ENCODE measurements around the gene SMIM35.

DNA sequence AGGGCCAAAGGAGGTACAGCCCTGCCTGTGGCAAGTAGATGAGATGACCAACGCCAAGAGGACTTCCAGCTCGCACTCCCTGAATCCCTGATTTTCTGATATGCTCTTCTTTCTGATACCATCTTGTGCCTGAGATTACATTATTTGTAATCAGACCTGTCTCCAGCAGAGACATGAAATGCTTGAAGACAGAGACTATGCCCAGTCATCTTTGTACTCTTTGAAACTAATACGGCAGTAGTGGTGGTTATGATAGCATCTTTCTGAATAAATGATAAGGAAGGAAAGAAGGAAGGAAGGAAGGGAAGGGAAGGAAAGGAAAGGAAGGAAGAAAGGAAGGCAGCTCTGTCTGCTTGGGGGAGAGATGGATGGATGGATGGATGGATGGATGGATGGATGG lies 72.7 kb downstream of the SMIM35 start:
- TF ChIP-seq, protein P1, sequence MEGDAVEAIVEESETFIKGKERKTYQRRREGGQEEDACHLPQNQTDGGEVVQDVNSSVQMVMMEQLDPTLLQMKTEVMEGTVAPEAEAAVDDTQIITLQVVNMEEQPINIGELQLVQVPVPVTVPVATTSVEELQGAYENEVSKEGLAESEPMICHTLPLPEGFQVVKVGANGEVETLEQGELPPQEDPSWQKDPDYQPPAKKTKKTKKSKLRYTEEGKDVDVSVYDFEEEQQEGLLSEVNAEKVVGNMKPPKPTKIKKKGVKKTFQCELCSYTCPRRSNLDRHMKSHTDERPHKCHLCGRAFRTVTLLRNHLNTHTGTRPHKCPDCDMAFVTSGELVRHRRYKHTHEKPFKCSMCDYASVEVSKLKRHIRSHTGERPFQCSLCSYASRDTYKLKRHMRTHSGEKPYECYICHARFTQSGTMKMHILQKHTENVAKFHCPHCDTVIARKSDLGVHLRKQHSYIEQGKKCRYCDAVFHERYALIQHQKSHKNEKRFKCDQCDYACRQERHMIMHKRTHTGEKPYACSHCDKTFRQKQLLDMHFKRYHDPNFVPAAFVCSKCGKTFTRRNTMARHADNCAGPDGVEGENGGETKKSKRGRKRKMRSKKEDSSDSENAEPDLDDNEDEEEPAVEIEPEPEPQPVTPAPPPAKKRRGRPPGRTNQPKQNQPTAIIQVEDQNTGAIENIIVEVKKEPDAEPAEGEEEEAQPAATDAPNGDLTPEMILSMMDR (IDR thresholded peaks at IDR 0.05): no peak
- no peak for TF ChIP-seq POLR2A (IDR thresholded peaks at IDR 0.05)
